ENCODE measurements around the gene PRR33.
"Not testable (repeated sequence)": the region's sequence is repeated elsewhere in the genome, so short reads cannot be mapped to it uniquely, and the experiment has no call there.

The PRR33 gene
- 0 to 0.07 reads per million in 2 donors for total RNA-seq

DNA sequence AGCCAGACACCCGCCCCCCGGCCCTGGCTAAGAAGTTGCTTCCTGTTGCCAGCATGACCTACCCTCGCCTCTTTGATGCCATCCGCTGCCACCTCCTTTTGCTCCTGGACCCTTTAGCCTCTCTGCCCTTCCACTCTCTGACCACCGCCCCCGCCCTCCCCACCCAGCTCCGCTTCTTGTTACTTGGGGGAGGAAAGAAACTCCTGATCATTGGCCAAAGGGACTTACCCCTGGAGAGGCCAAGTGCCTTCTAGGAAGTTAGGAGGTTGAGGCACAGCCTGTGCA is at the start of gene PRR33:
Gene PRR33 (minus strand): TSS at position 65 of the 285 bp plus-strand sequence. CDS start 1,311 bp downstream, outside the sequence.
- no peak for DNase-seq

DNA sequence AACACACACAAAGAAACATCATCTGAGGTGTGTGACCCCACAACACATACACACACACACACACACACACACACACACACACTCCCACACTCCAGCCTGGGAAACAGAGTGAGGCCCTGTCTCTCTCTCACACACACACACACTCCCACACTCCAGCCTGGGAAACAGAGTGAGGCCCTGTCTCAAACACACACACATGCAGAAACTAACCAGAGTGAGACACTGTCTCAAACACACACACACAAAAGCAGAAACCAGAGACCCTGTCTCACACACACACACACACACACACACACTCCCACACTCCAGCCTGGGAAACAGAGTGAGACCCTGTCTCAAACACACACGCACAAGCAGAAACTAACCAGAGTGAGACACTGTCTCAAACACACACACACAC is 48.1 kb upstream of the PRR33 start:
- DNase-seq = not testable (repeated sequence)

DNA sequence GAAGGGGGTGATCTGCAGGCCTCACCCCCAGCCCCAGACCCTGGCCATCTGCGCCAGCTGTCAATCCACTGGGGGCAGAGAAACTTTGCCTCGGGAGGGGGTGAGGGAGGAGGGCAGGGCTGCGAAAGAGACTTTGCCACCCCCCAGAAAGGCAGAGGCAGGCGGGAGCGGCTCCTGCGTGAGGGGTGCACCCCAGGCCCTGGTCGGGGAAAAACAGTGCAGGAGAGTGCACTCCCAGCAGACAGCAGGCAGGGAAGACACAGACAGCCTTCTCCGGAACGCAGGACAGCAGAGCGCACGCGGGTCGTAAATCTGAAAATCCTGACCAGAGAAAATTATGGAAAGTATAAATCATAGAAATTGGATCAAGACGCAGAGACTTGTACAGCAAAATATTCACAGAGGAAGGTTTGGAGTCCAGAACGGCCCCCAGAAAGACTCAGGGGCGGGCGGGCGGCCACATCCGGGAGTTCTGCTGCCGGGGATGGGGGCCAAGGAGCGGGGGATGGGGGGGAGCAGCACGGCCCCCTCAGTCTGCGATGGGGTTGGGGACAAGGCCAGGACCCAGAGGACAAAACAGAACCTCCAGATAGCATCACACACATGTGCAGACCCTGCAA is 47.4 kb upstream of the PRR33 start:
- peak in 1 of 5 experiments; percentile 4 for DNase-seq

DNA sequence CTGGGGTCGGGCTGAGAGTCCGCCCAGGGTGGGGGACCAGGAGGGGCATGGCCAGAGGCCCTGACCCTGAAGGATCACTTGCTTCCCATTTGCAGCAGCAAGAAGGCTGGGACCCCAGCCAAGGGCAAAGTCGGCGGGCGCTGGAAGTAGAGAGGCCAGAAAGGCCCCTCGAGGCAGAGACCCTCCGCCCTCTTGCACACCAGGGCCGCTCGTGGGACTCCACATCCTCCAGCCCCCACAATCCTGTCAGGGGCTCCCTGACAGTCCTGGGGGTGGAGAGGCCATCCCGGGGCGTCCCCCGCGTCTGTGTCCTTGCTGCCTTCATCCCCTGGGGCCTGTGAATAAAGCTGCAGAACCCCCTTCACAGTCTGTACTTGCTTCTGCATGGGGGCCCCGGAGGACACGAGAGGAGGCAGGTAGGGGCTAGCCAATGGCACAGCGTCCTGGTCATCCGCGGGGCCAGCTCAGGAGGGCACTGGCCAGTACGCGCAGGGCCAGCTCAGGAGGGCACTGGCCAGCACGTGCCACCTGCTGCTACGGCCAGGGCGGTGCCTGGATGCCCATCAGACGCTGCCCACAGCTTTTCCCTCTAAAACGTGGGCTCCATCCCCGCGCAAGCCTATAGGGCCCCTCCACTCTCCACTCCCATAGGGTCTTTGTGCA is 46.8 kb upstream of the PRR33 start:
- peak in 1 of 5 experiments; percentile 3 for DNase-seq

DNA sequence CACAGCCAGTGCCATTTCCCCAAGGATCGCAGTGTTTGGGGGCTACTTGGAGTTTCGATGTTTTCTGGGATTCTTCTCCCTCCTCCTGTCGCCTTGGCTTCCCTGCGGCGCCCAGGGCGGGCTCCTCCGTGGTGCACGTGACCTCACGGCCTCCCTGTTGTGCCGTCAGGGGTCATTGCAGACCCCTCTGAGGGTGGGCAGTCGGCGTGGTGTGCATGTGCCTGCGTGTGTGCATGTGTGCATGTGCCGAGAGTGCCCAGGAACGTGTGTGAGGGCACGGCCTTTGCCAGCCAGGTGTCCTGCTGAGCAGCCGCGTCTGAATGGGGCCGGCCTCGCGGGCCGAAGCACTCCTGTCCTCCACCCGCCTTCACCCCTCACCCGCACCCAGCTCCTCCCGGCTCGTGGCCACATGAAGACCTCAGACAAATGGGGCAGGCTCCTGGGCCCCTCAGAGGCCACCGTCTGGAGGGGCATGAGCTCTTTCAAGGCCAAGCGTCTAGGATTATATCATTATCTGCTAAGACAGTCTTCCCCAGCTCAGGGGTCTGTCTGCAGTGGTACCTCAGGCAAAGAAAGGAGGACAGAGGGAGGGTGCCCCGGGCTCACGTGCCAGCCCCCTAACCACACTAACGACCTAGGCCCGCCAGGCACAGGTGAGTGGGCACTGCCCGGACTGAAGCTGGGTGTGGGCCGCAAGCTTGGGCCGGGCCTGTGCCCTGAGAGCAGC is 46.1 kb upstream of the PRR33 start:
- peak in 1 of 5 experiments; percentile 6 for DNase-seq

DNA sequence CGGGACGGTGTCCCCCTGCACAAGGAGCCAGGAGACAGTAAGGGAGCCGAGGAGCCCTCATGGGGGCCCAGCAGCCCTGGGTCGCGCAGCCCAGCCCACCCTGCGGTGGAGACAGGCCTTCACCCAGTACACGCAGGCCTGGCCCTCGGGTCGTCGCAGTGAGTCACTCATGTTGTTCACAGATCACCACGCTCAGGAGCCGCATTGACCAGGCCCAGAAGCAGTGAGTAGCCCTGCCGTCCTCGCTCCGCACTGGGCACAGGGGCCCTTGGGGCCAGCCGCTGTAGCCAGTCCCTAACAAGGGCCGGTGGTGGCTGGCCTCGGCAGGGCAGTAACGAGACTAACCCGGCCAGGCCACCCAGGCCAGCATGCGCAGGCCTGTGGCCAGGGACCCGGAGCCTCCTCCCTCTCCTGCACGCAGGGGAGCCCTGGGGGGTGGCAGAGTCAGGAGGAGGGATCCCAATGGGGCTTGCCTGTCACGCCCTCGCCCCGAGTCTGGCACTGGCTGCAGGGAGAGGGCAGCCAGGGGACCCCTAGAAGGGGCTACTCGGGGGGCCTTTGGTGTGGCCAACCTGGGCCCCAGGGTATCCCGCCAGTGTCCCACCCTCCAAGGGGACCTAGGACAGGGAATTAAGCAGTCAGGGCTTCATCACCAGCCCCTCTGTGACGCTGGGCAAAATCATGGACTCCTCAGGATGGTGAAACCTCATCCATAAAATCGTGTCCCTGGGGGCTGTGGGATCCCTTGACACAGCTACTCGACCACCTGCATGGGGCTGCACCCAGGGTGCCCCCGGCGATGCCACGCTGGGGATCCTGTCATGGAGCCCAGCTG is 45.3 kb upstream of the PRR33 start:
- DNase-seq = peak in 1 of 5 experiments; percentile 7

DNA sequence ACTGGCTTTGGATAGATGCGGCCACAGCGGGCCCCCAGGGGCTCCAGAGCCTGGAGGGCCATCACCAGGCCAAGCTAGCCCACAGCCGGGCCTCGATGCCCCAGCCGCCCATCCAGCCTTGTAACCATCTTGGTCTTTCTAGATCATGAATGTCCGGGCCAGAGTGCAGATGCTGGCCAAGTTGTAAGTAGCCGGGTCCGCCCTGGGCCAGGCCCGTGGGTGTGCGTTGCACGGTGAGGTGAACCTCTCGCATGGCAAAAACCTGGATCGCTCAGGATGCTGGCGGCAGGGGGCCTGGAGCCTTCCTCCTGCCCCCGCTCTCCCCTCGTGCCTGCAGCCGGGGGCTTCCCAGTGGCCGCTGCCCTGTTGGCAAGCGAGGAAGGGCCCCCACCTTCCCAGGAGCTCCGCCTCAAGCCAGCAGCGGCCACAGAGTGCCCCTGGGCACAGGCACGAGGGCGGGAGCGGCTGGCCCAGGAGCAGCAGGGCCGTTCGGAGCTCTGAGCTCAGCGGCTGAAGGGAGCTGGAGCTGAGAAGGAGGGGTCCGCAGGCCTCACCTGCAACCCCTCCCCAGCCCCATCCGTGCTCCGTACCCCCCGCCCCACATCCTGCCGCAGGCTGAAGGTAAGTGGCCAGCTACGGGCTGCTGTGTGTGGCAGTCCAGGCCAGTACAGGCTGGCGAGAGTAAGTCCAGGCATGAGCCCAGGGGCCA is 44.5 kb upstream of the PRR33 start:
- DNase-seq = peak in 1 of 5 experiments; percentile 0

DNA sequence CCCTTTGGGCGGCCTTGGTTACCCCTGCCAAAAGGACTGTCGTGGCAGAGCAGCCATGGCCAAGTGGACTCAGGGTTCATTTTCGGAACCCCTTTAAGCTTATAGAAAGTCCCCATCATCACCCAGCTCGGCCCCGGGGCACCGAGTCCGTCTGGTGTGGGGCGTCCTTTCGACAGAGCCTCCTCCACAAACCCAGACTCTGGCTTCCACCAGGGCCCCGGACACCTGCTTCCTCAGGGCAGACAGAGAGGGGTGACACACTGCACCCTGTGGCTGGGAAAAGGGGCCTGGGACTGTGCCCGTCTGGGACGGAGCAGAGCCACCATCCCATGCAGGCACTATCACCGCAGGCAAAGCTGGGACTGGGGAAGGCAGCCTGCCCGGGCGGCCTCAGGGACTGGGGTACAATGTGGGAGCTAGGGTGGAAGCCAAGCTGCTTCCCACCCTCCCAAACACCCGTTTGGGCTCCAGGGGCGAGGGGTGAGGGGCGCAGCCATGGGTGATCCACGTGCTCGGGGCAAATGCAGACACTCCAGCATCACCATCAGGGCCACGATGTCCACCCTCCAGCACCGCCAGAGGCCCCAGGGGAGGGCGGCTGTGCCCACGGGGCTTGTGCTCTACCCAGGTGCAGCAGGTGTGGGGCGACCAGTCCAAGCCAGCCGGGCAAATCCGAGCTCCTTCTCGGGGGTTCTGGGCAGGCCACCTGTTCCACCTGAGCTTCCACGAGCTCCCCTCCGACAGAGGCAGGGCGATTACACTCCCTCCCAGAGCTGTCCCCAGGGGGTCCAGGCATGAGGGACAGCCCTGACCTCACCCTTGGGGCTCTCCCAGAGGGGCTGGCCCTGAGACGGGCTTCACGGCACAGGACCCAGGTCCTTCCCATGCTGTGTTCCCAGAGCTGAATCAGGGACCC is 43.7 kb upstream of the PRR33 start:
- no peak for DNase-seq

DNA sequence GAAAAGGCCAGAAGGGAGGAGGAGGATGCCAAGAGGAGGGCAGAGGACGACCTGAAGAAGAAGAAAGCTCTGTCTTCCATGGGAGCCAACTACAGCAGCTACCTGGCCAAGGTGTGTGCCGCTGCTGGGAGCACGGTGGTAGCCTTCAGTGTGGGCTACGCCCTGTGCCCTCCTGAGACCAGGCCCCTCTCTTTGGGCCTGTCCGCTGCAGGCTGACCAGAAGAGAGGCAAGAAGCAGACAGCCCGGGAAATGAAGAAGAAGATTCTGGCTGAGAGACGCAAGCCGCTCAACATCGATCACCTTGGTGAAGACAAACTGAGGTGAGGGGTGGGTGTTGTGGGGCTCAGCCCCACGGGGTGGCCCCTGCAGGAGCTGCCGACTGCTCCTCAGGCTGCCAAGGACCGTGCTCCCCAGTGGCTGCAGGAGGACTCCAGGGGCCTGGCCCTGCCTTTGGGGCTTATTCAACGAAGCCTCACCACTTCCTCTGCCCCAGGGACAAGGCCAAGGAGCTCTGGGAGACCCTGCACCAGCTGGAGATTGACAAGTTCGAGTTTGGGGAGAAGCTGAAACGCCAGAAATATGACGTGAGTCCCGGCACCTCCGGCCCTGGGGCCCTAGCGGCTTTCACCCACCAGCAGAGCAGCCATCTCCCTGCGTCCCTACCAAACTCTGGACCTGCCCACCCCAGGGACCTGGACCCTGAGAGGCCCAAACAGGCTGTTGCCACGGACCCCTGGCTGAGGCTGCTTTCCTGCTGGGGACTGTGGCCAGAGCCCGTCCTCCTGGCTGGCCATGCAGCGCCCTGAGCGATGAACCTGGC is 42.9 kb upstream of the PRR33 start:
- DNase-seq = no peak

DNA sequence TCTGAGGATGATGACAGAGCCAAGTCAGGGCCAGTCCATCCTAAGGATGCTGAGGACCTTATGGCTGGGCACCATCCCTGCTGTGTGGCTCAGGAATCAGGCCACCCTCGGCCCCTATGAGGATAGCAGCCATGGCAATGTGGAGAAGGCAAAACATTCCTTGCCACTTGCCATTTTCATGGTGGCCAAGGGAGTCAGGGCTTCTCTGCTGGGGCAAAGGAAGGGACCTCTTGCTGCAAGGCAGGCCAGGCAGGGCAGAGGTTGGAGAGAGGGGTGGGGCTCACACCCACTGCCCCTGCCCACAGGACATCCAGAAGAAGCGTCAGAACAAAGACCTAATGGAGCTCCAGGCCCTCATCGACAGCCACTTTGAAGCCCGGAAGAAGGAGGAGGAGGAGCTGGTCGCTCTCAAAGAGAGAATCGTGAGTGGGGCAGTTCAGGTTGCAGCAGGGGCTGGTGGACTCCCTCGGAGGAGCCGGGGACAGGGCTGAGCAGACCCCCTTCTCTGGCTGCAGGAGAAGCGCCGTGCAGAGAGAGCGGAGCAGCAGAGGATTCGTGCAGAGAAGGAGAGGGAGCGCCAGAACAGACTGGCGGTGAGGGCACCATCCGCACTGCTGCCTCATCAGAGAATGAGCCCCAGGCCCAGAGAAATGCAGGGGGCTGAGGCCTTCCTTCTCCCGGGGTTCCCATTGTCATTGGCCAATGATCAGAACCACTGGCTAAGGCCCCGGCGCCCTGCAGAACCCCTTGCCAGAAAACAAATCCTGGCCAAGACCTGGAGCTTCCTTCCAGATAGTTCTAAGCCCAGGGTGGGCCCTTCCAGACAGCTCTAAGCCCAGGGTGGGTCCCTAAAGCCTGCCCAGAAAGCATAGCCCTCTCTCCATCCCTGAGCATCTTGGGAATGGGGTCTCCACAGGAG is 42.0 kb upstream of the PRR33 start:
- DNase-seq = no peak

DNA sequence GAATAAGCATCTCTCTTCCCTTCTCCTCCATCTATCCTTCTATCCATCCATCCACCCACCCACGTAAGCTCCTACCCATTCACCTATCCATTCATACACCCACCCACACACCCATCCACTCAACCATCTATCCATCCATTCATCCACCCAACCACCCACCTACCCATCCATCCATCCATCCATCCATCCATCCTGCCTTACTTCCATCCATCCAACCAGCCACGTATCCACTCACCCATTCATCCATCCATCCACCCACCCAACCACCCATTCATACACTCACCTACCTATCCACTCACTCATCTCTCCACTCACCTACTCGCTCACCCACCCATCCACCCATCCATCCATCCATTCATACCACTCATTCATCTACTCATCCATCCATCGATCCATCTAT is 41.0 kb upstream of the PRR33 start:
- DNase-seq = no peak

DNA sequence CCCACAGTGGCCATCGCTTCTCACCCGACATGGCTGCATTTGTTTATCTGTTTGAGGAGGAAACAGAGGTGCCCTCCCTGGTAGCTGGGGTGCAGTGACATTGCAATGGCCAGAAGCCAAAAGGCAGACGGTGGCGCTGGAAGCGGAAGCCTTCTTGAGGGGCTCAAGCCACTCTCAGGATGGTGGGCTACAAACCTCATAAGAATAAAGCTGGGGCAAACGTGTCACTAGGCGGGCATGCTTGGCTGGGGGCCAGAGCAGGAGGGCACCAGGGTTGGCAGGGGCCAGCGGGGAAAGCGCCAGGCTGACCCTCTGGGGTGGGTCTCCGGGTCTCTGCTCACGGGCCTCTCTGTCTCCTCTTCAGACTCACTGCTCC is 40.4 kb upstream of the PRR33 start:
- DNase-seq = no peak

DNA sequence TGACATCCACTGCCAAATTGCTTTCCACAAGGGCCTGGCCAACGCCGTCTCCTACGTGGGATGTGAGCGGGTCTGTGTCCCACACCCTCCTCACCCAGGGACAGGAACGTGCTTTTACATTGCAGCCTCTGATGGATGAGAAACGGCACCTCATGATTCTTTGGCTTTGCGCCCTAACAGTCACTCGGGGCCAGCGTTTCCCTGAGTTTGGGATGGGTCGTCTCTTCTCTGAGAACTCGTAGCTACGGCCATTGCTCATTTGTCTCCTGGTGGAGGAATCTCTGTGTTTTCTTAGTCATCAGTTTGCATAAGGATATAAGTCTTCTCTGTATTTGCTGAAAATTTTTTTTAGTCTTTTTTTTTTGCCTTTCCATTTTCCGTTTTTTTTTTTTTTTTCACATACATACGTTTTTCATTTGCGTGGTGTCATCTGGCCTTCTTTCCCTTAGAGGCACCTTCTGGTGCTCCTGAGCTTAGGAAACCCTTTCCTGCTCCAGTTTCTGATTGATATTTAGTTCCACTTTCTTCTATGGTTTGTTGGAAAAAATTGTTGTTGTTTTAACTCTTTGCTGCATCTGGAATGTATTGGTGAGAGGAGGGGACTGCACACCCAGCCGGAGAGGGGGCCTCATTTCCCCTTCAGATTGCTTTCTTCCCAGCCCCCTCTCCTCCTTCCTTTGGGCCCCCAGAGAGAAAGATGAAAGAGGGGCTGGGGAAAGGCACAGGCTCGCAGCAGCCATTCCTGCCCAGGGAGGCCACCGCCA is 39.8 kb upstream of the PRR33 start:
- DNase-seq = no peak

DNA sequence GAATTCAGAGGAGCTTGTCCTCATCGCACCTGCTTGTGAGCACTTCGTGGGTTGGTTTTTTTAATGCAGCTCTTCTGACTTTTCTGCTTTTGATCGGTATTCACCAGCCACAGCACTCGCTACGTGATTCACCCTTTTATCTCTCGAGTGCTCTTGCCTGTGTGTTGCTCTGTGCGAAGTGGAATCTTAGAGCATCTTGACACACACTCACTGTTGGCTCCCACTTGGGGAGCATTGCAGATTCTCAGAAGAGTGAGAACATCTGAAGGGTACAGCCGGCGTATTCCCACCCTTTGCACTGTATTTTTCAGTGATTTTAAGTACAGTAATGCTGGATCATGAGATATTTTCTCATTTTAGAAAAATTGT is 38.8 kb upstream of the PRR33 start:
- no peak for DNase-seq

DNA sequence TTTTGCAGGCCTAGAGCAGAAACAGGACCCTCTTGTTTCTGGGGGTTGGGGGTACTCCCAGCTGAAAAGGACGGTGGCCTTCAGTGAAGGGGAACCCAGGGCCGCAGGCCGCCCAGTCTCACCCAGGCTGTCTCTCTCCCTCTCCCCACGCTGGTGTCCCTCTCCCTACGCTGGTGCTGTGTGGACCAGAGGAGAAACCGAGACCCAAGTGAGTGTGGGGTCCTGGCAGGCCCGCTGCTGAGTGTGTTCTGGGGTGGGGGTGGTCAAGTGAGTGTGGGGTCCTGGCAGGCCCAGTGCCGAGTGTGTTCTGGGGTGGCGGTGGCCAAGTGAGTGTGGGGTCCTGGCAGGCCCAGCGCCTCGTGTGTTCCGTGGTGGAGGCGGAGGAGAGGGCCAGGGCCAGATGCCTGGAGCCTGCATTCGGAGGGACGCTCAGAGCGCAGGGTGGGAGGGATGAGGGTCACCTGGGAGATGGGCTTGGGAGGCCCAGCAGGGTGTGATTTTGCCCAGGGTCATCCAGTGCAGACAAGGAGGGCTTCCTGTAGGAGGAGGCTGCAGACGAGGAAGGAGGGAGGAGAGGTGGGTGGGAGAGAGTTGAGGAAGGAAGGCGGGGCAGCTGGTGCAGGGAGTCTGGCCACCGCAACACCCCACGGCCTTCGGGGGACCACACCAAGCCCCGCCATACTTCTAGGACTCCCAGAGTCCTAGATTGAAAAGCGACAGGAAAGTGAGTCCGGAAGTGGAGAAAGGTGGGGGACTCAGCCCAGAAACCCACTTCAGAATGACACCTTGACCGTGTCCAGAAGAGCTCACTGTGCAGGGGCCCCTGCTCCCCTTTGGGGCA is 38.1 kb upstream of the PRR33 start:
- DNase-seq = no peak

DNA sequence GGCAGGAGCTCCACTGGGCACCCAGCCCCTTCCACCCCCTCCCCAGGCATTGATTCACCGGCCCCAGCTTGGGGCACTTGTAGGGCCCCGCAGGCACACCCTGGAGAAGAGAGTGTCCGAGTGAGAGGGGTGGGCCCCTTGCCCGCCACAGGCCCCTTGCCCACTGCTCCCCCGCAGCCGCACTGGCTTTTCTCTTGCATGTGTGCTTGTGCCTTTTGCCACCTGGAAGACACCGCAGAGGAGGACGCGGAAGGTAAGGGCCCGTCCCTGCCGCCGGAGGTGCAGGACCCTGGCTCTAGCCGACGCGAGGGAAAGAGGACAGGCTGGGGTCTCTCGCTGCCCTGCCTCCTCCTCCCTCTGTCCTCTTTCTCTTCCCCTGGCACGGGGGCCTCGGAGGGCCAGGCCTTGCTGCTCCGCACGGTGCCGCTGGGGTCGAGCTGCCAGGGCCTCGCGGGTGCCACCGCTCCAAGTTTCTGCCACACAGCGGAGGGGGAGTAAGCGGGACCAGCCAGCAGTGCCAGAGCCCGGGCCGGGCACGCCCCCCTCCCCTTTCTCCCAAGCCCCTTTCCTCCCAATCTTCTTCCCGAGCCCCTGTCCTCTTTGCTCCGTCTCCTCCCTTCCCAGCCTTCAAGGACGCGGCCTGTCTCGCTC is 37.3 kb upstream of the PRR33 start:
- no peak for DNase-seq

DNA sequence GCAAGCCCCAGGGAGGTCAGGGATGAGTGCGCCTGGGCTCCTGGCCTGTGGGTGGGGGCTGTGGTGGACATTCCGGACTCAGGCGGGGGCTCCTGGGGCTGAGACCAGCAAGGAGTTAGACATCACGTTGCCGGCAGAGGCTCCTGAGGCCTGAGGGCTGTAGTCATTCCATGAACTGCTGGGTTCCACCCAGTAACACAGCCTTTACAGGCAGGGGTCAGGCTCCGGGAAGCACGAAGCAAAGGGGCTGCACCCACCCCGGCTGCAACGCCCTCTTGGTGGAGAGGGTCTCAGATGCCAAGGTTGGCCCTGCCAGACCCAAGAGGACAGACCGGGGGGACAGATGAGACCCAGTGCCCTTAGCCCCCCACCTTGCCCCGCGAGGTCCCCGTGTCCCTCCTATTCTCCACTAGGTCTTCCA is 36.8 kb upstream of the PRR33 start:
- no peak for DNase-seq

Measured in T-helper 2 cell (primary cell).